Activated B cell treated with CpG ODN at 0.5 μM for 24 hours (primary cell): ENCODE data around the gene LMBR1. TPM values are rescaled to one million over a fixed set of nuclear protein-coding genes. Genes with fewer than 3 reads are reported as not detected.
"Not testable (repeated sequence)": the region's sequence is repeated elsewhere in the genome, so short reads cannot be mapped to it uniquely, and the experiment has no call there.

ENCODE experiments used
- ATAC-seq: fragments of 200-7000 bp; cut with Tn5 transposase; one replicate; pipeline ENCODE4 v1.10.0; 2021; ENCODE audit warnings: low read depth, mild to moderate bottlenecking, moderate library complexity
- CTCF ChIA-PET: fragments of 350-600 bp; sonication (Branson Sonifier 250); formaldehyde crosslinking; loops from one replicate; lab custom pipeline; 2021; ENCODE audit warnings: antibody characterized with exemption; lab: Charles Lee
- POLR2A ChIA-PET: fragments of 350-600 bp; sonication (Branson Sonifier 250); formaldehyde crosslinking; loops from one replicate; lab custom pipeline; 2021; ENCODE audit warnings: antibody characterized with exemption; lab: Charles Lee
- DNase-seq: peaks from one replicate; pipeline ENCODE4 v3.0.0; 2022
- H3K27ac Mint-ChIP-seq: one replicate; pipeline ENCODE4 v1.8.0; 2020; ENCODE audit warnings: mixed read lengths
- H3K27me3 Mint-ChIP-seq: one replicate; pipeline ENCODE4 v1.8.0; 2021; ENCODE audit warnings: mixed read lengths
- H3K36me3 Mint-ChIP-seq: one replicate; pipeline ENCODE4 v1.8.0; 2021; ENCODE audit warnings: low read depth, mixed read lengths
- H3K4me1 Mint-ChIP-seq: one replicate; pipeline ENCODE4 v1.8.0; 2021; ENCODE audit warnings: mixed read lengths
- H3K4me3 Mint-ChIP-seq: one replicate; pipeline ENCODE4 v1.8.0; 2020; ENCODE audit warnings: mild to moderate bottlenecking, mixed read lengths
- H3K9me3 Mint-ChIP-seq: one replicate; pipeline ENCODE4 v1.8.0; 2020; ENCODE audit warnings: mixed read lengths
- intact Hi-C: fragments of 100-400 bp; cut with micrococcal nuclease; formaldehyde crosslinking; loops from one replicate; pipeline ENCODE4 v1.15.1; 2024
- total RNA-seq: library from RNA; stranded (reverse); gene quantifications from 2 replicates; pipeline ENCODE4 v1.2.3, GENCODE V29; 2022
- TF ChIP-seq, protein P1 (sequence below): fragments of 200-600 bp; IDR thresholded peaks from one replicate; pipeline ENCODE4 v1.8.0; 2022; ENCODE audit warnings: antibody characterized with exemption, mild to moderate bottlenecking

LMBR1 gene
- total RNA-seq, 1 donor from 2014 or later, result 67.9 TPM

- peak; percentile 84 for ATAC-seq
- peaks cover 3% of the 10 kb centered on the region for H3K9me3 Mint-ChIP-seq
- DNase-seq, result peak; percentile 98
- H3K36me3 Mint-ChIP-seq, result peaks cover 7% of the 10 kb centered on the region
- peaks cover 29% of the 10 kb centered on the region for H3K4me1 Mint-ChIP-seq
- peak within 1 kb of the TSS; percentile 96 for H3K27ac Mint-ChIP-seq
- intact Hi-C loops, result loop anchor here (1.0 to 5.0 kb wide), 7 partner anchors 140 to 1638 kb away; partner anchors contain the start of genes INSIG1, LMBR1, NOM1 and PAXIP1
- POLR2A ChIA-PET, result interaction anchor here (1.0 to 1.3 kb wide), 4 partner anchors 134 to 1341 kb away, joined by 3 to 6 read pairs (median 4); partner anchors contain the start of gene LMBR1
- TF ChIP-seq, protein P1, sequence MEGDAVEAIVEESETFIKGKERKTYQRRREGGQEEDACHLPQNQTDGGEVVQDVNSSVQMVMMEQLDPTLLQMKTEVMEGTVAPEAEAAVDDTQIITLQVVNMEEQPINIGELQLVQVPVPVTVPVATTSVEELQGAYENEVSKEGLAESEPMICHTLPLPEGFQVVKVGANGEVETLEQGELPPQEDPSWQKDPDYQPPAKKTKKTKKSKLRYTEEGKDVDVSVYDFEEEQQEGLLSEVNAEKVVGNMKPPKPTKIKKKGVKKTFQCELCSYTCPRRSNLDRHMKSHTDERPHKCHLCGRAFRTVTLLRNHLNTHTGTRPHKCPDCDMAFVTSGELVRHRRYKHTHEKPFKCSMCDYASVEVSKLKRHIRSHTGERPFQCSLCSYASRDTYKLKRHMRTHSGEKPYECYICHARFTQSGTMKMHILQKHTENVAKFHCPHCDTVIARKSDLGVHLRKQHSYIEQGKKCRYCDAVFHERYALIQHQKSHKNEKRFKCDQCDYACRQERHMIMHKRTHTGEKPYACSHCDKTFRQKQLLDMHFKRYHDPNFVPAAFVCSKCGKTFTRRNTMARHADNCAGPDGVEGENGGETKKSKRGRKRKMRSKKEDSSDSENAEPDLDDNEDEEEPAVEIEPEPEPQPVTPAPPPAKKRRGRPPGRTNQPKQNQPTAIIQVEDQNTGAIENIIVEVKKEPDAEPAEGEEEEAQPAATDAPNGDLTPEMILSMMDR, result no peak
- CTCF ChIA-PET, result no interaction called here
- H3K4me3 Mint-ChIP-seq, result peak within 1 kb of the TSS; percentile 92
- H3K27me3 Mint-ChIP-seq, result no peaks in the 10 kb centered on the region
Measured at GRCh38 chr7:156640257-156640948, 252.6 kb downstream of the LMBR1 start, which contains the start of gene RNF32. TSS of gene RNF32 (plus strand) at chr7:156640774. CDS start at chr7:156643878, 3,104 bp downstream.

DNA sequence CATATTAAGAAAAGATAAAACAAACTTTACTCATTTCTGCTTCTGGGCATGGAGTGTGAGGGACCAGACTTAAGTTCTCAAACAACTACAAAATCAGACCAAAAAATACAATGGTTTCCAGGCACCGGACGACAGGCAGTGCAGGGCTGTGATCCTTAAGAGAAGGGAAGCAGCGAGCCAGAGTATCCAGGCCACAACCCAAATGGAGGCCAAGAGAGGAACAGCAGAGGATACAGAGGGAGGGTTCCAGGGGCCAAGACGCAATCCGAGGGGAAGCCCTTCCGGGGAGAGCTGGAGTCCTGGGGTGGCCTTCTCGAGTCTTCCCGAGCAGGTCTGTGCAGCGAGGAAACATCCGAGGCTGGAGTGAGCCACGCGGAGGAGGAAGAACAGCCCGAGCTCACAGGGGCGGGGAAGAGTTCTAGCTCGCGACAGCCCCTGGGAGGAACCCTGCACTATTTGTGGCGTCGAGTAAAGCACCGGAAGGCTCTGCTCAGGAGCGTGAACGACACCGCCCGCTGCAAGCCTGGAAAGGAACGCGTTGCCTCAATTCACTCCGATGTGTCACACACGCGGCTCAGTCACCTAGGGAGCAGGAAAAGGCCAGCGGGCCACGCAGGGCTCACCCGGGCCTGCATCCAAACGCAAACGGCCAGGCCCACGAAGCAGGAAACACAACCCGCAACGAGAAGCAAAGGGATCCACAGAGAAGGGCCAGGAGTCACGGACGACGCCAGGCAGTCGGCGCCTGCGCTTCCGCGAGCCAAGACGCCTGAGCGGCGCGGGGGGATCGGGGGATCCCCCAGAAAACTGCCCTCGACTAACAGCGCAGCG lies 253.3 kb downstream of the LMBR1 start:
- TF ChIP-seq, protein P1, result no peak
- ATAC-seq (no peak), DNase-seq (no peak)
- Mint-ChIP-seq H3K4me3 (peak overlapping the region; percentile 92), H3K36me3 (peaks cover 7% of the 10 kb centered on the region), H3K9me3 (peaks cover 3% of the 10 kb centered on the region), H3K27ac (peak overlapping the region; percentile 80), H3K27me3 (no peaks in the 10 kb centered on the region), H3K4me1 (peaks cover 29% of the 10 kb centered on the region)
- ChIA-PET POLR2A (no interaction called here), CTCF (no interaction called here)
- intact Hi-C loops, result loop anchor here (1.0 to 5.0 kb wide), 7 partner anchors 141 to 1637 kb away; partner anchors contain the start of genes INSIG1, LMBR1, NOM1 and PAXIP1

DNA sequence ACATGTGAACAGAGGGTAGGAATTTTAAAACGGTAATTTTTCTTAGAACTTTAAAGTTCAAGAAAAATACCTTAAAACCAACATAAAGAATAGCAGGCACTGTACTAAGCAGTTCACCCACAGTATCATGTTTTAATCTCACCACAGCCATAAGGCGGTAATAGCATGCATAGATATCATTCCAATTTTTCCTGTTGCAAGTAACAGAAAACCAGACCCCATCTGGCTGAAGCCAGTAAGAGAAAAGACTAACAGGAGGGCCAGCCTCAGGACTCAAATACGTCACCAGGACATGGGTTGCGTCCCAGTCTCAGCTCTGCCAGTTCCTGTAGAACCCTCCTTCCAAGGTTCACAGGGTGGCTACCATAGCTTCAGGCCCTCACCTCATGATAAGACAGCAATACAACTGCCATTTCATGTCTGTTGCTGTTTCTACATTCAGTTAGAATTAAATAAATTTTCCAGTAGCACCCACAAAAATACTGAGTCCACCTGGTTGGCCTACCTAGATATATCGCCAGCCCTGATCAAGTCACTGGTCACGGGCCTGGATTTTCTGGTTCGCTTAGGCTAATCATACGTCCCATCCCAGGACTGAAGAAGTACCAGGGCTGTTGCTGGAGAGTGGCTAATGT lies 254.4 kb downstream of the LMBR1 start:
- H3K27me3 Mint-ChIP-seq, result no peaks in the 10 kb centered on the region
- intact Hi-C loops, result no loop called here
- CTCF ChIA-PET, result no interaction called here
- H3K9me3 Mint-ChIP-seq, result peaks cover 3% of the 10 kb centered on the region
- H3K27ac Mint-ChIP-seq, result no peak overlapping the region
- H3K36me3 Mint-ChIP-seq, result peaks cover 7% of the 10 kb centered on the region
- H3K4me3 Mint-ChIP-seq, result no peak overlapping the region
- POLR2A ChIA-PET, result no interaction called here
- no peak for ATAC-seq
- peaks cover 29% of the 10 kb centered on the region for H3K4me1 Mint-ChIP-seq
- no peak for DNase-seq
- TF ChIP-seq, protein P1, result no peak

DNA sequence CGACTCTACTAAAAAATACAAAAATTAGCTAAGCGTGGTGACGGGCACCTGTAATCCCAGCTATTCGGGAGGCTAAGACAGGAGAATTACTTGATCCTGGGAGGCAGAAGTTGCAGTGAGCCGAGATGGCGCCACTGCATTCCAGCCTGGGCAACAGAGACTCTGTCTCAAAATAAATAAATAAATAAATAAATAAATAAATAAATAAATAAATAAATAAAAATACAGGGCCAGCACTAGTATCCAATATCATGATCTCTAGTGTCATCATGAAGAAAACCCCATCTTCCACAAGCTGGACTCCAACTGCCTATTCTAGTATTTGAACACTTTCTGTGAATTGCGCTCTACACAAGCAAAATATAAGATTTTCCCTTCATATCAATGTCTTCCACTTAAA lies 255.9 kb downstream of the LMBR1 start:
- intact Hi-C loops, ATAC-seq, CTCF ChIA-PET, H3K9me3 Mint-ChIP-seq, POLR2A ChIA-PET, H3K27me3 Mint-ChIP-seq, H3K4me3 Mint-ChIP-seq, H3K36me3 Mint-ChIP-seq, DNase-seq, H3K27ac Mint-ChIP-seq: not testable (repeated sequence)
- H3K4me1 Mint-ChIP-seq, result peaks cover 29% of the 10 kb centered on the region

DNA sequence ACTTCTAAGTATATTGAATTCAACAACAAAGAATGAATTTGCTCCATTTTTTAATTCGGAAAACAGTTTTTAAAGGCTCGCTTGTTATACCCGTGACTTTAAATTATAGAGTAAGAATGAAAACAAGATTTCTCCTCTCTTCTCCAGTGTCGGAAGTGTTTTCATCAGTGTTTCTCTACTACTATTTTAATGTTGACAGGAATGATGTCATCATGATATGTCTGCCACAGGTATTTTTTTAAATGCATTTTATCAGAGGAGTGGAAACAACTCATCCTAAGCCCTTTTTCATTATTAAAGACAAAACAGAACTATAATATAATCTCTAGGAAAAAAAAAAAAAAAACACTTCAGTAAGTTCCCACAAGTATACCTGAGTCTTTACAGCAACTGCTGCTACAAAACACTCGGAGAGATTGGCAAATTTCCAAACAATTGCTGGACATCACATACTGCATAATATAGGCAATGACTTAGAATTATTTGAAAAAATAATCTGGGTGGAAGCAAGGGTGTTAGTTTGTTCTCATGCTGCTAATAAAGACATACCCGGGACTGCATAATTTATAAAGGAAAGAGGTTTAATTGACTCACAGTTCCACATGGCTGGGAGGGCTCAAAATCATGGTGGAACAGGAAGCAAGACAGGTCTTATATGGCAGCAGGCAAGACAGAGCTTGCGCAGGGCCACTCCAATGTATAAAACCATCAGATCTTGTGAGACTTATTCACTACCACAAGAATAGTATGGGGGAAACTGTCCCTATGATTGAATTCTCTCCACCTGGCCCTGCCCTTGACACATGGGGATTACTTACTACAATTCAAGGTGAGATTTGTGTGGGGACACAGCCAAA lies 257.2 kb downstream of the LMBR1 start:
- Mint-ChIP-seq H3K27me3 (no peaks in the 10 kb centered on the region), H3K9me3 (peaks cover 3% of the 10 kb centered on the region), H3K4me3 (no peak overlapping the region), H3K36me3 (peaks cover 7% of the 10 kb centered on the region), H3K27ac (no peak overlapping the region), H3K4me1 (peaks cover 20% of the 10 kb centered on the region)
- TF ChIP-seq, protein P1, result no peak
- ChIA-PET CTCF (no interaction called here), POLR2A (no interaction called here)
- DNase-seq (no peak), ATAC-seq (no peak)
- intact Hi-C loops, result no loop called here
